H9 (cell line): ENCODE measurements around the gene MYOF. TPM values are rescaled to one million over a fixed set of nuclear protein-coding genes. Genes with fewer than 3 reads are reported as not detected.

Experiments
- DNase-seq: peaks from one replicate; pipeline ENCODE4 v3.0.0-alpha.2; 2017
- H2AFZ ChIP-seq: one replicate; pipeline ENCODE4 v1.6.1; 2013; ENCODE audit warnings: mild to moderate bottlenecking, low read length, control low read depth, moderate library complexity
- H2AK5ac ChIP-seq: 2 replicates; pipeline ENCODE4 v1.6.1; 2013; ENCODE audit warnings: low read length, control low read depth, mixed read lengths; ENCODE audit not compliant: insufficient read length
- H2BK120ac ChIP-seq: one replicate; pipeline ENCODE4 v1.6.1; 2013; ENCODE audit warnings: low read depth, mild to moderate bottlenecking, low read length, control low read depth, inconsistent platforms; ENCODE audit not compliant: poor library complexity, severe bottlenecking
- H2BK12ac ChIP-seq: 2 replicates; pipeline ENCODE4 v1.6.1; 2013; ENCODE audit warnings: low read length, control low read depth, mixed read lengths, low read depth; ENCODE audit not compliant: insufficient read length
- H2BK15ac ChIP-seq: 2 replicates; pipeline ENCODE4 v1.6.1; 2013; ENCODE audit warnings: low read depth, low read length, control low read depth
- H2BK20ac ChIP-seq: one replicate; pipeline ENCODE4 v1.6.1; 2013; ENCODE audit warnings: low read depth, mild to moderate bottlenecking, low read length, control low read depth, inconsistent platforms; ENCODE audit not compliant: poor library complexity, severe bottlenecking
- H2BK5ac ChIP-seq: 2 replicates; pipeline ENCODE4 v1.6.1; 2013; ENCODE audit warnings: low read length, control low read depth, mixed read lengths; ENCODE audit not compliant: insufficient read length
- H3K14ac ChIP-seq: 2 replicates; pipeline ENCODE4 v1.6.1; 2013; ENCODE audit warnings: low read length, control low read depth; ENCODE audit not compliant: insufficient read depth
- H3K18ac ChIP-seq: 2 replicates; pipeline ENCODE4 v1.6.1; 2013; ENCODE audit warnings: low read depth, mild to moderate bottlenecking, mixed read lengths, low read length, control low read depth; ENCODE audit not compliant: insufficient read length
- H3K23ac ChIP-seq: 2 replicates; pipeline ENCODE4 v1.6.1; 2013; ENCODE audit warnings: low read length, control low read depth, mixed read lengths, low read depth; ENCODE audit not compliant: insufficient read length
- H3K23me2 ChIP-seq: 2 replicates; pipeline ENCODE4 v1.6.1; 2013; ENCODE audit warnings: low read depth, mild to moderate bottlenecking, mixed read lengths, low read length, control low read depth; ENCODE audit not compliant: insufficient read length, poor library complexity, severe bottlenecking
- H3K27ac ChIP-seq: 2 replicates; pipeline ENCODE4 v1.5.1; 2013; ENCODE audit warnings: low read length, control low read depth, mixed read lengths, low read depth; ENCODE audit not compliant: insufficient read length
- H3K27me3 ChIP-seq: 2 replicates; pipeline ENCODE4 v1.6.1; 2013; ENCODE audit warnings: low read length, control low read depth, inconsistent platforms; ENCODE audit not compliant: insufficient read depth
- H3K4ac ChIP-seq: 2 replicates; pipeline ENCODE4 v1.6.1; 2013; ENCODE audit warnings: low read depth, mild to moderate bottlenecking, control low read depth, inconsistent platforms, low read length, moderate library complexity
- H3K4me1 ChIP-seq: 2 replicates; pipeline ENCODE4 v1.6.1; 2013; ENCODE audit warnings: low read length, control low read depth, inconsistent platforms; ENCODE audit not compliant: insufficient read depth
- H3K4me2 ChIP-seq: 2 replicates; pipeline ENCODE4 v1.6.1; 2013; ENCODE audit warnings: low read length, control low read depth, mixed read lengths; ENCODE audit not compliant: insufficient read length, insufficient read depth
- H3K56ac ChIP-seq: 2 replicates; pipeline ENCODE4 v1.6.1; 2013; ENCODE audit warnings: low read depth, mild to moderate bottlenecking, mixed read lengths, low read length, control low read depth; ENCODE audit not compliant: insufficient read length
- H3K79me1 ChIP-seq: 2 replicates; pipeline ENCODE4 v1.6.1; 2013; ENCODE audit warnings: low read depth, mild to moderate bottlenecking, moderate library complexity, low read length, control low read depth, inconsistent platforms; ENCODE audit not compliant: insufficient read depth, poor library complexity, severe bottlenecking
- H3K79me2 ChIP-seq: 2 replicates; pipeline ENCODE4 v1.6.1; 2013; ENCODE audit warnings: low read length, control low read depth, inconsistent platforms; ENCODE audit not compliant: insufficient read depth
- H3K9ac ChIP-seq: 2 replicates; pipeline ENCODE4 v1.6.1; 2013; ENCODE audit warnings: low read length, control low read depth, mixed read lengths; ENCODE audit not compliant: insufficient read length; ENCODE audit errors: extremely low read depth
- H3K9me3 ChIP-seq: one replicate; pipeline ENCODE4 v1.6.1; 2013; ENCODE audit warnings: low read depth, low read length, inconsistent platforms; ENCODE audit not compliant: control insufficient read depth
- H3T11ph ChIP-seq: one replicate; pipeline ENCODE4 v1.6.1; 2013; ENCODE audit warnings: mild to moderate bottlenecking, low read length, control low read depth, inconsistent platforms
- H4K20me1 ChIP-seq: one replicate; pipeline ENCODE4 v1.6.1; 2013; ENCODE audit not compliant: control insufficient read depth, insufficient read length, insufficient read depth
- H4K5ac ChIP-seq: 2 replicates; pipeline ENCODE4 v1.6.1; 2013; ENCODE audit warnings: low read depth, mild to moderate bottlenecking, mixed read lengths, low read length, control low read depth; ENCODE audit not compliant: insufficient read length
- H4K8ac ChIP-seq: replicated peaks from 2 replicates; pipeline ENCODE4 v1.6.1; 2013; ENCODE audit warnings: low read length, control low read depth, mixed read lengths, low read depth; ENCODE audit not compliant: insufficient read length
- H4K91ac ChIP-seq: 2 replicates; pipeline ENCODE4 v1.6.1; 2013; ENCODE audit warnings: low read depth, mild to moderate bottlenecking, moderate library complexity, mixed read lengths, low read length, control low read depth; ENCODE audit not compliant: insufficient read length
- H3K27ac Mint-ChIP-seq, 3 experiments: 2 replicates in 2 of 3; 3 replicates in 1 of 3; pipeline ENCODE4 v1.8.0; 2020 to 2021; ENCODE audit warnings: mixed read lengths in 3 of 3, mild to moderate bottlenecking in 1 of 3, moderate library complexity in 1 of 3
- H3K27me3 Mint-ChIP-seq: 2 replicates; pipeline ENCODE4 v1.8.0; 2021; ENCODE audit warnings: low read depth, mild to moderate bottlenecking, moderate library complexity, mixed read lengths
- H3K36me3 Mint-ChIP-seq, 3 experiments: 2 replicates in 2 of 3; 3 replicates in 1 of 3; pipeline ENCODE4 v1.8.0; 2020 to 2021; ENCODE audit warnings: low read depth in 3 of 3, mixed read lengths in 3 of 3; ENCODE audit not compliant: insufficient read depth in 1 of 3
- H3K4me1 Mint-ChIP-seq, 2 experiments: 2 replicates each; pipeline ENCODE4 v1.8.0; 2020; ENCODE audit warnings: mixed read lengths in 2 of 2
- H3K4me3 Mint-ChIP-seq, 2 experiments: 2 replicates in 1 of 2; 3 replicates in 1 of 2; pipeline ENCODE4 v1.8.0; 2020 to 2021; ENCODE audit warnings: mild to moderate bottlenecking in 2 of 2, mixed read lengths in 2 of 2, moderate library complexity in 1 of 2
- H3K9me3 Mint-ChIP-seq, 2 experiments: 2 replicates in 1 of 2; 3 replicates in 1 of 2; pipeline ENCODE4 v1.8.0; 2020; ENCODE audit warnings: mild to moderate bottlenecking in 2 of 2, mixed read lengths in 2 of 2, moderate library complexity in 1 of 2
- CTCF ChIP-seq: fragments of 200-600 bp; sonication (generic); conservative IDR thresholded peaks from 3 replicates; pipeline ENCODE4 v1.8.0; 2021; ENCODE audit warnings: antibody characterized with exemption, mild to moderate bottlenecking
- WGBS: extraction: QIAGEN DNeasy Blood & Tissue Kit; methylation state at CpG from one replicate; pipeline ENCODE4 v1.1.7; 2013; ENCODE audit warnings: missing lambda C conversion rate, low lambda C conversion rate, mixed read lengths; ENCODE audit not compliant: insufficient read length; ENCODE audit errors: extremely low coverage; 5-methylcytosine and 5-hydroxymethylcytosine counted together
- total RNA-seq: library from RNA; stranded (reverse); gene quantifications from 2 replicates; pipeline ENCODE4 v1.2.1, GENCODE V29; 2021

Gene MYOF
- total RNA-seq, 1 experiment from 2014 or later, result 2.8 TPM

DNA sequence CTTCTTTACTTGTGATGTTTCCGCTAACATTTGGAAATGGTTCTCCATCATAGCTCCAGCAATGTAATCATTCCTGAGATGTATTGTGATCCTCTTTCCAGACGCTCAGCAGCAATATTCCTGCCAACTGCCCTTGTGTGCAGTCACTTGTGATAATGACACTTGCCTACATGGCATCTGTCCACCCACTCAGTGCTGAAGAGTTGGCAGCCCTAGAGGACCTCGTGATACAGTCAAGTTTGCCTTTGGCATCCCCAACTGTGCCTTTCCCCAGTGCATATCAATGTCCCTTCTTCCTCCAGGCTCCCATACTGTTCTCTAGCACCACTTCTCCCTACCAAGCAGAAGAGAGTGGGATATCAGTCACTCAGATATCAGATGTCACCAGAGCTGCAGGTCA lies 64.9 kb downstream of the MYOF start:
- Histone ChIP-seq H4K20me1 (no peaks in the 10 kb centered on the region), H3K9me3 (no peaks in the 10 kb centered on the region), H3K79me1 (no peaks in the 10 kb centered on the region), H2BK20ac (no peak overlapping the region), H3K18ac (no peak overlapping the region), H2BK5ac (no peak overlapping the region), H3K9ac (no peak overlapping the region), H3K79me2 (no peaks in the 10 kb centered on the region), H3K4me1 (peaks cover 6% of the 10 kb centered on the region; the same call in 1 of the 2 replicates), H3K27ac (no peak overlapping the region), H2BK15ac (no peak overlapping the region), H3K56ac (no peak overlapping the region), H2BK12ac (no peak overlapping the region), H3K4ac (no peak overlapping the region), H2AFZ (no peak overlapping the region), H2BK120ac (no peak overlapping the region), H3T11ph (no peak overlapping the region), H3K4me2 (no peak overlapping the region), H4K91ac (no peak overlapping the region), H2AK5ac (no peak overlapping the region), H3K23ac (no peak overlapping the region), H3K14ac (no peak overlapping the region), H3K27me3 (no peaks in the 10 kb centered on the region), H3K23me2 (no peaks in the 10 kb centered on the region), H4K8ac (no peak overlapping the region), H4K5ac (no peak overlapping the region)
- Mint-ChIP-seq H3K36me3 (no peaks in the 10 kb centered on the region), H3K9me3 (no peaks in the 10 kb centered on the region), H3K27me3 (no peaks in the 10 kb centered on the region), H3K27ac (peak overlapping the region in 1 of 3 experiments; percentile 25; a peak in 1 of 7 replicates), H3K4me1 (peaks cover 29 to 37% of the 10 kb centered on the region in 2 experiments), H3K4me3 (no peak overlapping the region)
- no CpG with 5 or more reads among the region's 3 CpGs for WGBS
- DNase-seq, result no peak
- no peak for TF ChIP-seq CTCF
